ENCODE results near the gene FAM240A.

DNA sequence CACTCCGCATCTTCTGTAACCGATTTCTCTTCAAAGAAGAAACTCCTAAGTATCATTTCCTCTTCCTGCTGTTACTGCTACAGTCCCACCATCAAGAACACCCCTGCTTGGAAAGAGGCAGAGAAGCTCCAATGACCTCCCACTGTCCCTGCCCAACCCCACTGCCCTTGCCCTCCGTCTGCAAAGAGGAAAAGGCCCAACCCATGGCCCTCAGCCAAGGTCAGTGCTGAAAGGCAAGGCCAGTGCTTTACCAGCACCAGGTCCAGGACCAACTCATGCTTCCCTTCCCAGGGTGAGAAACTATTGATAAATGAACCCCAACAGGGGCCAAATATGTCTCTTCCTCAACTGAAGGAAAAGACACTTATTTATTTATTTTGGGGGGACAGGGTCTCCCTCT, 22.5 kb downstream of the FAM240A start:
- TF ChIP-seq SIN3A (IDR thresholded peaks at IDR 0.05; ENCODE audit: borderline replicate concordance, insufficient read depth, low read length) = no peak
- TF ChIP-seq REST (IDR thresholded peaks at IDR 0.05; ENCODE audit: insufficient read depth in 1 of 2, low read depth in 2 of 2, low read length in 2 of 2) = no peak
- TF ChIP-seq POLR2AphosphoS5 (IDR thresholded peaks at IDR 0.05; ENCODE audit: low read depth, low read length) = no peak
